Common myeloid progenitor, CD34-positive (primary cell): ENCODE results near the gene CYP19A1.

ENCODE experiments used
- CTCF ChIA-PET: fragments of 350-600 bp; sonication (Branson Sonifier 250); formaldehyde crosslinking; loops from one replicate; lab custom pipeline; 2021; ENCODE audit warnings: antibody characterized with exemption; lab: Charles Lee
- POLR2A ChIA-PET: fragments of 350-600 bp; sonication (Branson Sonifier 250); formaldehyde crosslinking; loops from one replicate; lab custom pipeline; 2021; ENCODE audit warnings: antibody characterized with exemption; lab: Charles Lee
- DNase-seq, 3 donors: peaks; one replicate each; pipeline versions ENCODE4 v3.0.0 to v3.0.0-alpha.2; 2013
- H3K27ac ChIP-seq, 2 experiments: 1 replicate in 1 of 2; 2 replicates in 1 of 2; pipeline ENCODE4 v1.7.0; 2013; ENCODE audit warnings: inconsistent platforms in 2 of 2, low read length in 2 of 2, mild to moderate bottlenecking in 2 of 2, low read depth in 1 of 2, moderate library complexity in 1 of 2; ENCODE audit not compliant: severe bottlenecking in 2 of 2, insufficient read depth in 1 of 2, poor library complexity in 1 of 2
- H3K27me3 ChIP-seq, 5 experiments: replicated peaks in 2 of 5; 1 replicate in 3 of 5; 2 replicates in 2 of 5; pipeline versions ENCODE4 v1.6.1 to v1.7.0; 2013; ENCODE audit warnings: low read length in 4 of 5, mild to moderate bottlenecking in 2 of 5, moderate library complexity in 2 of 5, inconsistent platforms in 1 of 5; ENCODE audit not compliant: insufficient read depth in 5 of 5, control insufficient read depth in 4 of 5
- H3K36me3 ChIP-seq, 4 experiments: 1 replicate in 2 of 4; 2 replicates in 2 of 4; pipeline versions ENCODE4 v1.6.1 to v1.7.0; 2013; ENCODE audit warnings: low read length in 3 of 4, control low read depth in 1 of 4, mild to moderate bottlenecking in 1 of 4; ENCODE audit not compliant: control insufficient read depth in 4 of 4, insufficient read depth in 4 of 4
- H3K4me1 ChIP-seq, 4 experiments: 1 replicate in 3 of 4; 2 replicates in 1 of 4; pipeline versions ENCODE4 v1.6.1 to v1.7.1; 2013; ENCODE audit warnings: low read length in 3 of 4, mild to moderate bottlenecking in 3 of 4, control low read depth in 1 of 4, inconsistent platforms in 1 of 4, moderate library complexity in 1 of 4; ENCODE audit not compliant: control insufficient read depth in 4 of 4, insufficient read depth in 4 of 4; ENCODE audit errors: control extremely low read depth in 1 of 4
- H3K4me3 ChIP-seq, 7 experiments: 1 replicate in 4 of 7; 2 replicates in 3 of 7; pipeline versions ENCODE4 v1.5.1 to v1.7.0; 2013; ENCODE audit warnings: mild to moderate bottlenecking in 7 of 7, low read length in 6 of 7, moderate library complexity in 6 of 7, inconsistent platforms in 2 of 7, low read depth in 2 of 7, control low read depth in 1 of 7; ENCODE audit not compliant: insufficient read depth in 4 of 7, control insufficient read depth in 1 of 7; ENCODE audit errors: extremely low read depth in 1 of 7
- H3K9me3 ChIP-seq, 5 experiments: 1 replicate in 4 of 5; 2 replicates in 1 of 5; pipeline versions ENCODE4 v1.6.1 to v1.7.1; 2013; ENCODE audit warnings: low read length in 4 of 5, mild to moderate bottlenecking in 2 of 5, inconsistent platforms in 1 of 5, low read depth in 1 of 5, moderate library complexity in 1 of 5; ENCODE audit not compliant: control insufficient read depth in 4 of 5, insufficient read depth in 2 of 5; ENCODE audit errors: control extremely low read depth in 1 of 5
- WGBS: methylation state at CpG from one replicate; pipeline ENCODE4 v1.1.5; 2013; ENCODE audit not compliant: insufficient coverage; 5-methylcytosine and 5-hydroxymethylcytosine counted together

Gene CYP19A1

DNA sequence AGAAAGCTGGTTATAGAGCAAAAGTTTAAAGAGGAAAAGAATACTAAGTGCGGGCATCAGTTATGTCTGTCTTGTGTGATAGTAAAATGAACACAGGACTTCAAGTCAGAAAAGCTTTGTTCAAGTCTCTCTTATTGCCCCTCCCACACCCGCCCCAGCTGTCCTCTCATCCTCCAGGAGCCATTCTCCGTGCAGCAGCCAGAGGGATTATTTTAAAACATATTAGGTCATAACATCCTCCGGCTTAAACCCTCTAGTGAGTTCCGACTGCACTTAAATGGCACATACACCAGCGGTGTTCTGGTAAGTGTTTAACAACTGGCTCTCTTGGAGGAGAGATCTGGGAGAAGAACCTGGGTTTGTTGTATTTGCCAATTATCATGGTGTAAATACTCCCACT, 138.9 kb downstream of the CYP19A1 start:
- POLR2A ChIA-PET: no interaction called here
- no peaks in the 10 kb centered on the region for H3K36me3 ChIP-seq
- CTCF ChIA-PET: interaction anchor here (1.0 to 1.6 kb wide), 2 partner anchors 20 to 36 kb away, joined by 4 to 5 read pairs; no protein-coding TSS in a partner anchor

GRCh38 chr15:51198701-51199232, 139.6 kb downstream of the CYP19A1 start:
- no peak overlapping the region for H3K27ac ChIP-seq
- 21% methylated on average over 4 of the region's 6 CpGs for WGBS
- ChIA-PET CTCF (interaction anchor here (1.6 kb wide), 1 partner anchor 20 kb away, joined by 5 read pairs; no protein-coding TSS in a partner anchor), POLR2A (interaction anchor here (1.0 kb wide), 1 partner anchor 35 kb away, joined by 3 read pairs; no protein-coding TSS in a partner anchor)
- H3K4me1 ChIP-seq: peaks cover 0 to 4% (median 0%) of the 10 kb centered on the region in 4 experiments
- peak; percentile 21 to 45 (median 43) for DNase-seq
- H3K36me3 ChIP-seq: no peaks in the 10 kb centered on the region
- H3K27me3 ChIP-seq: peaks cover 0 to 26% (median 11%) of the 10 kb centered on the region in 5 experiments
- no peaks in the 10 kb centered on the region for H3K9me3 ChIP-seq
- no peak overlapping the region for H3K4me3 ChIP-seq

More for the DNA sequence above, 138.9 kb downstream of the CYP19A1 start:
- Histone ChIP-seq H3K9me3 (no peaks in the 10 kb centered on the region), H3K27me3 (peaks cover 0 to 20% (median 7%) of the 10 kb centered on the region in 5 experiments), H3K4me1 (peaks cover 0 to 4% (median 0%) of the 10 kb centered on the region in 4 experiments), H3K27ac (no peak overlapping the region), H3K4me3 (no peak overlapping the region)
- WGBS: 97% methylated on average over 6 of the region's 6 CpGs
- no peak for DNase-seq

DNA sequence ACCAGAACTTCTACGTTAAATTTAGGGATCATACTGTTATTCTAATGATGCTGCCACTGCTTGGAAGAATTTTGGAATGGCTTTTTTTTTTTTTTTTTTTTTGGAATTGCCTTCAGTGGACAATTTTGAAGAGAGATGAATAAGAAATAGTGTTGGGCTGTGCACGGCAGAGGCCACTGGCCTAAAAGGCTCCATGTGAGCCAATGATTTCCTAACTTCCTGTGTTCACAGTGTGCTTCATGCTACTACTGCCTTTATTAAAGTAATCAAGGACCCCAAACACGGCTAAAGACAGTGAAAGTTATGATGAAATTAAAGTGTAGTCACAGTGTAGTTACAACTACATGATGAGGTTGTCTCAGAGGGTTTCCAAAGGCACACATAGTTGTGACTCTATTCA, 142.9 kb downstream of the CYP19A1 start:
- no peak for DNase-seq
- no peaks in the 10 kb centered on the region for H3K36me3 ChIP-seq
- 100% methylated on average over 1 of the region's 3 CpGs for WGBS
- peaks cover 0 to 36% (median 17%) of the 10 kb centered on the region in 5 experiments for H3K27me3 ChIP-seq
- POLR2A ChIA-PET: no interaction called here
- CTCF ChIA-PET: interaction anchor here (0.6 kb wide), 1 partner anchor 84 kb away, joined by 3 read pairs; no protein-coding TSS in a partner anchor
- H3K4me3 ChIP-seq: no peak overlapping the region
- H3K4me1 ChIP-seq: peaks cover 0 to 4% (median 2%) of the 10 kb centered on the region in 4 experiments
- no peaks in the 10 kb centered on the region for H3K9me3 ChIP-seq
- H3K27ac ChIP-seq: no peak overlapping the region

GRCh38 chr15:51193979-51194378, 144.4 kb downstream of the CYP19A1 start:
- ChIA-PET CTCF (interaction anchor here (2.0 to 3.4 kb wide), 3 partner anchors 9 to 34 kb away, joined by 10 to 38 read pairs (median 10); no protein-coding TSS in a partner anchor), POLR2A (no interaction called here)

GRCh38 chr15:51193526-51193925, 144.9 kb downstream of the CYP19A1 start:
- Histone ChIP-seq H3K9me3 (no peaks in the 10 kb centered on the region), H3K4me3 (no peak overlapping the region), H3K36me3 (no peaks in the 10 kb centered on the region), H3K4me1 (peaks cover 0 to 4% (median 0%) of the 10 kb centered on the region in 4 experiments), H3K27me3 (peaks cover 0 to 36% (median 17%) of the 10 kb centered on the region in 5 experiments), H3K27ac (no peak overlapping the region)
- WGBS: 61% methylated on average over 6 of the region's 6 CpGs
- ChIA-PET CTCF (interaction anchor here (1.1 to 3.4 kb wide), 6 partner anchors 9 to 188 kb away, joined by 3 to 38 read pairs (median 8); no protein-coding TSS in a partner anchor), POLR2A (no interaction called here)
- DNase-seq: no peak

More at GRCh38 chr15:51193979-51194378, 144.4 kb downstream of the CYP19A1 start:
- WGBS: 100% methylated on average over 1 of the region's 2 CpGs
- Histone ChIP-seq H3K9me3 (no peaks in the 10 kb centered on the region), H3K27ac (no peak overlapping the region), H3K36me3 (no peaks in the 10 kb centered on the region), H3K27me3 (peaks cover 0 to 36% (median 17%) of the 10 kb centered on the region in 5 experiments), H3K4me3 (no peak overlapping the region), H3K4me1 (peaks cover 0 to 4% (median 2%) of the 10 kb centered on the region in 4 experiments)
- no peak for DNase-seq

DNA sequence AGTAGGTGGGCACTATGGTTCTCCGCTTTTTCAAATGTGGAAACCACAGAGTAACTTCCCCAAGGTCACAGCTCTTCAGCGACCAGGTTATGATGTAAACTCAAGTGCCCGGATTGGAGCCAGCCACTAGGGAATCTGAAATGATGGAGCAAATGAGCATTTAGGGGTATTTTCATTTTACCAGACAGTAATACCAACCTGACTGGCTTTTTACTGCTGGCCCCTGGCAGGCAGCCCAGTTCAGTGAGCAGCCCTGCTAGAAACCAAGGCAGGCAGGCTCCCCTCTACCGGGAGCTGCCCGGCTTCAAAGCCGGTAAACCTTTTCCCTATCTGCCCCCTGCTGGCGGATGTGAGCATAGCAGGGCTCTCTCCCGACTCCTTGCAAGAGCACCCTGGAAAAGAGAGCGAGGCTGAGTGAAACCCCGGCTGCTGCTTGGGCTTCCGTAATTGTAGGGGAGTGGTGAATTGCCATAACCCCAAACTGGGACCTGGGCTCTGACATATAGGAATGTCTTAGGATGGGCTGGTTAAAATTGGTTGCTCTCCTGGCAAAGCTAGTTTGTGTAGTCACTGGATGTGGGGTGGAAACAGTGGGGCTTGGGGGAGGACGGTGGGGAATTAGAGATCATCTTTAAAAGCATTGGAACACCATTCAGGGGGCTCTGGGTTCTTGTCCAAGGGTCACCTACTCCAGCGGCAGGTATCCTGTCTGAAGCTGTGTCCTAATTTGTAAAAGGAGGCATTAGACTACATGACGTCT, 145.7 kb downstream of the CYP19A1 start:
- H3K27ac ChIP-seq: no peak overlapping the region
- WGBS: 29% methylated on average over 13 of the region's 14 CpGs
- ChIA-PET CTCF (interaction anchor here (1.1 to 3.4 kb wide), 9 partner anchors 10 to 518 kb away, joined by 3 to 38 read pairs (median 5); no protein-coding TSS in a partner anchor), POLR2A (interaction anchor here (0.6 kb wide), 1 partner anchor 9 kb away, joined by 3 read pairs; no protein-coding TSS in a partner anchor)
- no peaks in the 10 kb centered on the region for H3K9me3 ChIP-seq
- peaks cover 0 to 36% (median 17%) of the 10 kb centered on the region in 5 experiments for H3K27me3 ChIP-seq
- H3K4me3 ChIP-seq: no peak overlapping the region
- peak; percentile 72 to 78 (median 73) for DNase-seq
- peaks cover 0 to 4% (median 0%) of the 10 kb centered on the region in 4 experiments for H3K4me1 ChIP-seq
- H3K36me3 ChIP-seq: no peaks in the 10 kb centered on the region
